Left ventricle myocardium inferior (tissue), 1 donor: ENCODE measurements around the gene PRKCD. TPM values are rescaled to one million over a fixed set of nuclear protein-coding genes. Genes with fewer than 3 reads are reported as not detected.

Experiments
- DNase-seq: peaks from one replicate; pipeline ENCODE4 v3.0.0-alpha.2; 2020
- H3K27ac ChIP-seq: fragments of 200-600 bp; replicated peaks from 2 replicates; pipeline ENCODE4 v1.8.0; 2021
- H3K27me3 ChIP-seq: fragments of 200-600 bp; 2 replicates; pipeline ENCODE4 v1.8.0; 2021; ENCODE audit warnings: low read depth
- H3K36me3 ChIP-seq: fragments of 200-600 bp; 2 replicates; pipeline ENCODE4 v1.8.0; 2021
- H3K4me1 ChIP-seq: fragments of 200-600 bp; 2 replicates; pipeline ENCODE4 v1.8.0; 2021
- H3K4me3 ChIP-seq: fragments of 200-600 bp; 2 replicates; pipeline ENCODE4 v1.8.0; 2021; ENCODE audit warnings: mild to moderate bottlenecking, moderate library complexity
- H3K9me3 ChIP-seq: fragments of 200-600 bp; replicated peaks from 2 replicates; pipeline ENCODE4 v1.8.0; 2021
- intact Hi-C: fragments of 100-400 bp; cut with micrococcal nuclease; formaldehyde crosslinking; loops from one replicate; pipeline ENCODE4 v1.11.0; 2022
- total RNA-seq: library from RNA; stranded (reverse); fragmentation: NEBNext Ultra II Directional; extraction: Animal tissue kit (Norgen Biotek cat#: 25700); gene quantifications from one replicate; pipeline ENCODE4 v1.2.1, GENCODE V29; 2021
- TF ChIP-seq, protein P1 (sequence below): fragments of 200-600 bp; IDR thresholded peaks from 2 replicates; pipeline ENCODE4 v1.8.0; 2021; ENCODE audit warnings: antibody characterized with exemption, mild to moderate bottlenecking, borderline replicate concordance
- donor health status: DM: no; HTN: yes; CAD: no; lungs with severe emphysema.

PRKCD gene
- total RNA-seq, 1 donor from 2014 or later, result 13.6 TPM

DNA sequence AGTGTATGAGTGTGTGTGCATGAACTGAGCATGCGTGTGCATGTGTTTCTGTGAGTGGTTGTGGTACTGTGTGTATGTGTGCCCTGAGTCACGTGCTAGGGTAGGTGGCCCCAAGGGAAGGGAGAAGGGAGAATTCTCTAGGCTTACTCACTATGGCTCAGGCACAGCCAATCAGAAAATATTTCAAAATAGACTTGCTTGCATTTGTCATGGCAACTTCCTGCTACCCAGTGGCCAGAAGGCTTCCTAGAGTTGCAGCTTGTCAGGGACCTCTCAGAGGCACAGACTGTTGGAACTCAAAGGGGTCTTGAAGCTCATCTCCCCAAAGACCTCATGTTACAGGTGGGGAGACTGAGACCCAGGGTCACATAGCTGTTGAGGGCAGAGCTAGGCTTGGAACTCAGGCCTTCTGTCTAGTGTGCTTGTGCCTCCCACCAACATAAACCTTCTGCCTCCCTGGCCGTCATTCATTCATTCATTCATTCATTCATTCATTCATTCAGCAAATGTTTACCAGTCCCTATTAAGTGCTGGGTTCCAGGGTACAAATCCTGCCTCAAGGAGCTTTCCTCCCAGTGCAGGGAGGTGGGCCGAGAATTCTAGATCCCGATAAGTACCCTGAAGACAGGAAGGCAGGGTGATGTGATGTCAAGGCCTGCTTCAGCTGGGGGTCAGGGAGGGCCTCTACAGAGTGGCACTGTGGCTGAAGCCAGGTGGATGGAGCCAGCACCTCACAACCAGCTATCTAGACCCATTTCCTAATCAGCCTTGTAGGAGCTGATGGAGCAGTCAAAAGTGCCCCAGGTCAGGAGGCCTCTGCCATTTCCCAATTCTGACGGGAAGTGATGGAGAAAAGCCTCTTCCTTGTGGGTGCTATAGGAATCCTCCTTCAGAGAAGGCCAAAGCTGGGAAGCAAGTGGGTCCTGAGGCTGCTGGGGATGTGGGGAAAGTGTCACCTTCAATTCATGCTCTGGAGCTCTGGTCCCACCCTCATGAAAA, 19.9 kb upstream of the PRKCD start:
- no peak for DNase-seq
- Histone ChIP-seq H3K27me3 (no peaks in the 10 kb centered on the region), H3K4me3 (no peak overlapping the region), H3K9me3 (no peaks in the 10 kb centered on the region), H3K4me1 (peaks cover 15% of the 10 kb centered on the region), H3K36me3 (no peaks in the 10 kb centered on the region), H3K27ac (no peak overlapping the region)
- TF ChIP-seq, protein P1, sequence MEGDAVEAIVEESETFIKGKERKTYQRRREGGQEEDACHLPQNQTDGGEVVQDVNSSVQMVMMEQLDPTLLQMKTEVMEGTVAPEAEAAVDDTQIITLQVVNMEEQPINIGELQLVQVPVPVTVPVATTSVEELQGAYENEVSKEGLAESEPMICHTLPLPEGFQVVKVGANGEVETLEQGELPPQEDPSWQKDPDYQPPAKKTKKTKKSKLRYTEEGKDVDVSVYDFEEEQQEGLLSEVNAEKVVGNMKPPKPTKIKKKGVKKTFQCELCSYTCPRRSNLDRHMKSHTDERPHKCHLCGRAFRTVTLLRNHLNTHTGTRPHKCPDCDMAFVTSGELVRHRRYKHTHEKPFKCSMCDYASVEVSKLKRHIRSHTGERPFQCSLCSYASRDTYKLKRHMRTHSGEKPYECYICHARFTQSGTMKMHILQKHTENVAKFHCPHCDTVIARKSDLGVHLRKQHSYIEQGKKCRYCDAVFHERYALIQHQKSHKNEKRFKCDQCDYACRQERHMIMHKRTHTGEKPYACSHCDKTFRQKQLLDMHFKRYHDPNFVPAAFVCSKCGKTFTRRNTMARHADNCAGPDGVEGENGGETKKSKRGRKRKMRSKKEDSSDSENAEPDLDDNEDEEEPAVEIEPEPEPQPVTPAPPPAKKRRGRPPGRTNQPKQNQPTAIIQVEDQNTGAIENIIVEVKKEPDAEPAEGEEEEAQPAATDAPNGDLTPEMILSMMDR, result no peak
- intact Hi-C loops, result no loop called here

DNA sequence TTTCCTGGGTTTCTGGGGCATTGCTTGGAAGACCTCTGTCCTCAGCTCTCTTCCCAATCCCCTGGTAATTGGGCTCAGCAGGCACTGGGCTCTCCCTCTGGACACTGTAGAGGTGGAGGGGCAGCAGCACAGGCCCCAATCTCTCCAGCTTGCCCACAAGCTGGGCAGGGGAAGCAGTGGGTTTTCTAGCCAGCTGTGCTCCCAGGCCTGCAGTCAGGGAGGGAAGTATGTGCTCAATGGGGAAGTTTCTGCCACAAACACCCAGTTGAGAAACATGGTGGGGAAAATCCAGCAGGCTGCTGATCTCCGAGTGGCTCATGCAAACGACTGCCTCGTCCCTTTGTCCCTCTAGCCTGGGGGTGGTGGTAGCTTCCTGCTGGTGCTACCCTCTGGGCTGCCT, 18.0 kb upstream of the PRKCD start:
- no peak for DNase-seq
- no peak overlapping the region for H3K27ac ChIP-seq

DNA sequence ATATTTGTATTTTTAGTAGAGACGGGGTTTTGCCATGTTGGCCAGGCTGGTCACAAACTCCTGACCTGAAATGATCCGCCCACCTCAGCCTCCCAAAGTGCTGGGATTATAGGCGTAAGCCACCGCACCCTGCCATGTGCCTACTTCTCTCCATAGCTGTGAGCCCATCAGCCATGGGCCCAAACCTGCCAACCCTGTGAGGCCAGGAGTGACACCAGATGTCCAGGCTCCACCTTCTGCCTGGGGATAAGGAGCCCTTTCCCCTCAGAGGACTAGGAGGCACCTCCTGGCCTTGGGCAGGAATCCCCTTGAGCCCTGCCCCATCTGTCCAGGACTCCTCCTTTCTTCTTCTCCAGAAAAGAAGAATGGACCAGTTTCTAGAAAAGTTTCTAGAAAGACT, 16.6 kb upstream of the PRKCD start:
- no peaks in the 10 kb centered on the region for H3K36me3 ChIP-seq
- H3K4me1 ChIP-seq, result peaks cover 15% of the 10 kb centered on the region
- no peak for DNase-seq
- no peaks in the 10 kb centered on the region for H3K9me3 ChIP-seq
- H3K27ac ChIP-seq, result no peak overlapping the region
- intact Hi-C loops, result no loop called here
- no peak overlapping the region for H3K4me3 ChIP-seq
- no peaks in the 10 kb centered on the region for H3K27me3 ChIP-seq
- TF ChIP-seq, protein P1, result no peak

More for the DNA sequence above, 18.0 kb upstream of the PRKCD start:
- no peaks in the 10 kb centered on the region for H3K9me3 ChIP-seq
- H3K4me1 ChIP-seq, result peaks cover 15% of the 10 kb centered on the region
- no peak overlapping the region for H3K4me3 ChIP-seq
- TF ChIP-seq, protein P1, result no peak
- H3K36me3 ChIP-seq, result no peaks in the 10 kb centered on the region
- H3K27me3 ChIP-seq, result no peaks in the 10 kb centered on the region
- intact Hi-C loops, result no loop called here

DNA sequence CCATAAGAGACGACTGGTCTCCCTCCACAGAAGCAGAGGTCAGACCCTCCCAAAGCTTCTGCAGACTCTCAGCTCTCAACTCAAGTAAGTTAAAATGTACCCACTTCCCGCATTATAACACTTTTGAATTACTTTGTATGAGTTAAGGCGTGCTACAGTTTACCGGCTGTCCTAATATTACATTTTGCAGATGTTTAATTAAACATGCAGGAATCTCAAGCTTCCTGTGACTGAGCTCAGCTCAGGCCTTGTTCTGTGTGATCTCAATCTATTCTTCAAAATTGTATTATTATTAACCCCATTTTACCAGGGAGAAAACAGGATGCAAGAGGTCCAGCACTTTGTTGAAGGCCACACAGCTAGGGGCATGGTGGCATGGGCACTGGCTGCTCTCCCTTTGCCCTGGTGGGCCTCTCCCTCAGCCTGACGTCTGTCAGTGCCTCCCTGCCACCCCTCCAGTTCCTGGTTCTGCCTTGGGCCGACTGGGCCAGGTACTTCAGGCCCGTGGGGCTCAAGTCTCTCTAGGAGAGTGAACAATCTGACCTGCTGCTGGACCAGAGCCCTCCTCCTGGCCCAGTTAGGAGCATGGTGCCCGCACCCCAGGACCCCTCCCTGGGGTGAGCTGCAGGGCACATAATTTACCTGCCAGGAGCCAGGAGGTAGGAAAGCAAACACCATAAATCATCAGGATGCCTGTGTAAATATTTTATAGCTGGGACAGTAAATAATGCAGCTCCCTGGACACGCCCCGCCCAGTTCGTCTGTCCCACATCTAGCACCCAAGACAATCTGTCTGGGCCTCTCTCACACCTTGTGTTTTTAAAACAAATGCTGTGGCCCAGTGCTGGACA, 15.9 kb upstream of the PRKCD start:
- H3K4me1 ChIP-seq, result peaks cover 10% of the 10 kb centered on the region
- H3K9me3 ChIP-seq, result no peaks in the 10 kb centered on the region
- no peaks in the 10 kb centered on the region for H3K27me3 ChIP-seq
- no peaks in the 10 kb centered on the region for H3K36me3 ChIP-seq
- intact Hi-C loops, result no loop called here
- TF ChIP-seq, protein P1, result no peak
- H3K27ac ChIP-seq, result no peak overlapping the region
- no peak for DNase-seq
- H3K4me3 ChIP-seq, result no peak overlapping the region

DNA sequence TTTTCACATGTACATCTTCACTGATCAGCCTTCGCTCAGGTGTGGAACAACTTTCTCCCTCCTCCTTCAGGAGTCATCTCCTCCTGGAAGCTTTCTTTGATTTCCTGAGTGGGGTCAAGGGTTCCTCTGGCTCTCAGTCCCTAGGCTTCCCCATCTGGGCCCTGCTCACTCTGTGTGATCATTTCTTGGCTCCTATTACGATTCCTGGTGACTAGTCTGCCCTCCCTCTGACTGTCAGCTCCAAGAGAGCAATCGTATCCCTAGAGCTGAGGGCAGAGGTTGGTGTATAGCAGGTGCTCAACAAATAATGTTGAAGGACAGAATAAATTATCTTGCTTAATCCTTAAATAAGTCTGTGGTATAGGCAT, 15.3 kb upstream of the PRKCD start:
- Histone ChIP-seq H3K36me3 (no peaks in the 10 kb centered on the region), H3K27me3 (no peaks in the 10 kb centered on the region), H3K4me1 (peaks cover 10% of the 10 kb centered on the region), H3K4me3 (no peak overlapping the region), H3K27ac (no peak overlapping the region), H3K9me3 (no peaks in the 10 kb centered on the region)
- intact Hi-C loops, result no loop called here
- TF ChIP-seq, protein P1, result no peak
- DNase-seq, result no peak
